ENCODE data around the gene ISCA2. TPM values are rescaled to one million over a fixed set of nuclear protein-coding genes. Genes with fewer than 3 reads are reported as not detected.
"Not testable (repeated sequence)": the region's sequence is repeated elsewhere in the genome, so short reads cannot be mapped to it uniquely, and the experiment has no call there.

Gene ISCA2
- polyA plus RNA-seq = 71.8 TPM

GRCh38 chr14:74493343-74494261 is at the start of gene ISCA2:
TSS of gene ISCA2 (plus strand) at chr14:74493765. CDS start at chr14:74493775, 10 bp downstream.
- peak within 1 kb of the TSS in 2 of 3 donors; percentile 39 to 86 for H3K27ac Mint-ChIP-seq
- no peaks in the 10 kb centered on the region for H3K27me3 Mint-ChIP-seq

GRCh38 chr14:74444866-74445265 is 48.7 kb upstream of the ISCA2 start:
- Mint-ChIP-seq H3K4me3 (no peak overlapping the region), H3K27ac (no peak overlapping the region), H3K9me3 (no peaks in the 10 kb centered on the region), H3K4me1 (no peaks in the 10 kb centered on the region), H3K36me3 (peaks cover 2% of the 10 kb centered on the region), H3K27me3 (peaks cover 3% of the 10 kb centered on the region)

More at GRCh38 chr14:74493343-74494261, at the start of gene ISCA2:
- Mint-ChIP-seq H3K9me3 (no peaks in the 10 kb centered on the region), H3K36me3 (no peaks in the 10 kb centered on the region), H3K4me3 (peak within 1 kb of the TSS in 1 of 4 donors; percentile 90), H3K4me1 (peaks cover 9 to 21% (median 13%) of the 10 kb centered on the region in 3 donors)

GRCh38 chr14:74454397-74454796 is 39.2 kb upstream of the ISCA2 start:
- not testable (repeated sequence) for H3K27me3 Mint-ChIP-seq, H3K36me3 Mint-ChIP-seq, H3K4me1 Mint-ChIP-seq, H3K27ac Mint-ChIP-seq, H3K4me3 Mint-ChIP-seq, H3K9me3 Mint-ChIP-seq

GRCh38 chr14:74456684-74457564 is 36.6 kb upstream of the ISCA2 start:
- peaks cover 8% of the 10 kb centered on the region for H3K27me3 Mint-ChIP-seq
- no peak overlapping the region for H3K4me3 Mint-ChIP-seq
- no peak overlapping the region for H3K27ac Mint-ChIP-seq

GRCh38 chr14:74457565-74457895 is 36.0 kb upstream of the ISCA2 start:
- H3K4me1 Mint-ChIP-seq = peaks cover 0 to 7% (median 0%) of the 10 kb centered on the region in 3 donors
- H3K27ac Mint-ChIP-seq = no peak overlapping the region
- H3K9me3 Mint-ChIP-seq = peaks cover 0 to 5% (median 2%) of the 10 kb centered on the region in 3 donors
- peaks cover 4% of the 10 kb centered on the region for H3K36me3 Mint-ChIP-seq
- peaks cover 11% of the 10 kb centered on the region for H3K27me3 Mint-ChIP-seq
- no peak overlapping the region for H3K4me3 Mint-ChIP-seq

More at GRCh38 chr14:74456684-74457564, 36.6 kb upstream of the ISCA2 start:
- Mint-ChIP-seq H3K36me3 (peaks cover 4% of the 10 kb centered on the region), H3K4me1 (peaks cover 0 to 7% (median 0%) of the 10 kb centered on the region in 3 donors), H3K9me3 (peaks cover 0 to 5% (median 2%) of the 10 kb centered on the region in 3 donors)

GRCh38 chr14:74459289-74459946 is 34.1 kb upstream of the ISCA2 start:
- Mint-ChIP-seq H3K4me1 (peaks cover 0 to 7% (median 0%) of the 10 kb centered on the region in 3 donors), H3K36me3 (peaks cover 4% of the 10 kb centered on the region), H3K4me3 (peak overlapping the region in 1 of 4 donors; percentile 83), H3K27me3 (peaks cover 13% of the 10 kb centered on the region), H3K27ac (no peak overlapping the region), H3K9me3 (peaks cover 0 to 2% (median 0%) of the 10 kb centered on the region in 3 donors)

GRCh38 chr14:74459976-74460375 is 33.6 kb upstream of the ISCA2 start:
- peak overlapping the region in 1 of 4 donors; percentile 83 for H3K4me3 Mint-ChIP-seq
- H3K27me3 Mint-ChIP-seq = peaks cover 13% of the 10 kb centered on the region
- H3K27ac Mint-ChIP-seq = no peak overlapping the region
- no peaks in the 10 kb centered on the region for H3K9me3 Mint-ChIP-seq
- peaks cover 0 to 7% (median 0%) of the 10 kb centered on the region in 3 donors for H3K4me1 Mint-ChIP-seq
- H3K36me3 Mint-ChIP-seq = peaks cover 4% of the 10 kb centered on the region

GRCh38 chr14:74462993-74463392 is 30.6 kb upstream of the ISCA2 start:
- H3K27ac Mint-ChIP-seq = no peak overlapping the region

GRCh38 chr14:74463697-74464096 is 29.9 kb upstream of the ISCA2 start:
- Mint-ChIP-seq H3K27me3 (peaks cover 14% of the 10 kb centered on the region), H3K27ac (no peak overlapping the region), H3K4me3 (no peak overlapping the region), H3K9me3 (no peaks in the 10 kb centered on the region), H3K4me1 (peaks cover 0 to 7% (median 0%) of the 10 kb centered on the region in 3 donors), H3K36me3 (peaks cover 4% of the 10 kb centered on the region)

More at GRCh38 chr14:74462993-74463392, 30.6 kb upstream of the ISCA2 start:
- Mint-ChIP-seq H3K27me3 (peaks cover 14% of the 10 kb centered on the region), H3K4me1 (peaks cover 0 to 7% (median 0%) of the 10 kb centered on the region in 3 donors), H3K9me3 (no peaks in the 10 kb centered on the region), H3K36me3 (peaks cover 4% of the 10 kb centered on the region), H3K4me3 (no peak overlapping the region)

GRCh38 chr14:74464785-74465184 is 28.8 kb upstream of the ISCA2 start:
- Mint-ChIP-seq H3K27ac (no peak overlapping the region), H3K9me3 (no peaks in the 10 kb centered on the region), H3K36me3 (peaks cover 3% of the 10 kb centered on the region), H3K4me3 (no peak overlapping the region), H3K27me3 (peaks cover 8% of the 10 kb centered on the region), H3K4me1 (peaks cover 0 to 7% (median 0%) of the 10 kb centered on the region in 3 donors)

- Mint-ChIP-seq H3K4me3 (no peak overlapping the region), H3K4me1 (peaks cover 0 to 7% (median 0%) of the 10 kb centered on the region in 3 donors), H3K36me3 (peaks cover 5% of the 10 kb centered on the region), H3K9me3 (no peaks in the 10 kb centered on the region), H3K27ac (no peak overlapping the region), H3K27me3 (peaks cover 8% of the 10 kb centered on the region)
Observed at GRCh38 chr14:74465335-74465734, 28.2 kb upstream of the ISCA2 start.

- H3K27ac Mint-ChIP-seq = peak overlapping the region in 1 of 3 donors; percentile 95
- H3K4me1 Mint-ChIP-seq = peaks cover 0 to 3% (median 3%) of the 10 kb centered on the region in 3 donors
Observed at GRCh38 chr14:74468513-74468912, 25.1 kb upstream of the ISCA2 start.

GRCh38 chr14:74469548-74470518 is 23.7 kb upstream of the ISCA2 start:
- H3K4me1 Mint-ChIP-seq = peaks cover 0 to 3% (median 3%) of the 10 kb centered on the region in 3 donors

More at GRCh38 chr14:74468513-74468912, 25.1 kb upstream of the ISCA2 start:
- H3K27me3 Mint-ChIP-seq = peaks cover 2% of the 10 kb centered on the region
- H3K4me3 Mint-ChIP-seq = no peak overlapping the region
- peaks cover 0 to 5% (median 2%) of the 10 kb centered on the region in 3 donors for H3K9me3 Mint-ChIP-seq
- H3K36me3 Mint-ChIP-seq = peaks cover 12% of the 10 kb centered on the region

More at GRCh38 chr14:74469548-74470518, 23.7 kb upstream of the ISCA2 start:
- Mint-ChIP-seq H3K27ac (no peak overlapping the region), H3K9me3 (peaks cover 0 to 5% (median 2%) of the 10 kb centered on the region in 3 donors), H3K27me3 (peaks cover 2% of the 10 kb centered on the region), H3K4me3 (no peak overlapping the region), H3K36me3 (peaks cover 17% of the 10 kb centered on the region)

Data from IgD-negative memory B cell (primary cell).